GM18951 (cell line): ENCODE measurements around the gene GTF2I.
A peak's percentile ranks its signal among the peaks of the same experiment; 100 is the strongest.
"Not testable (repeated sequence)": the region's sequence is repeated elsewhere in the genome, so short reads cannot be mapped to it uniquely, and the experiment has no call there.

Experiments
- POLR2A ChIP-seq: IDR thresholded peaks from 4 replicates; pipeline ENCODE4 v1.6.1; 2011; ENCODE audit warnings: mild to moderate bottlenecking; ENCODE audit not compliant: insufficient read length, insufficient read depth; ENCODE audit errors: extremely low read depth
- in situ Hi-C: fragments of 300-500 bp; cut with MboI; formaldehyde crosslinking; loops from one replicate; pipeline ENCODE4 v1.12.0; 2022; ENCODE audit warnings: low sequenced_read_pairs, mixed read lengths, inconsistent platforms; ENCODE audit not compliant: unreplicated experiment

The GTF2I gene

GRCh38 chr7:74650055-74650454 lies 7.5 kb upstream of the GTF2I start:
- in situ Hi-C loops, result not testable (repeated sequence)
- peak; percentile 48 for TF ChIP-seq POLR2A

- in situ Hi-C loops, result not testable (repeated sequence)
These were observed 6.9 kb upstream of the GTF2I start for GRCh38 chr7:74650493-74651132.

GRCh38 chr7:74651133-74651504 lies 6.4 kb upstream of the GTF2I start:
- in situ Hi-C loops, result not testable (repeated sequence)

GRCh38 chr7:74653686-74654181 lies 3.8 kb upstream of the GTF2I start:
- in situ Hi-C loops, result no loop called here
- no peak for TF ChIP-seq POLR2A

GRCh38 chr7:74654811-74655210 lies 2.7 kb upstream of the GTF2I start:
- in situ Hi-C loops, result no loop called here
- no peak for TF ChIP-seq POLR2A

GRCh38 chr7:74655324-74655723 lies 2.2 kb upstream of the GTF2I start:
- no peak for TF ChIP-seq POLR2A
- in situ Hi-C loops, result no loop called here

GRCh38 chr7:74655768-74656440 lies 1.6 kb upstream of the GTF2I start:
- in situ Hi-C loops, result no loop called here
- no peak for TF ChIP-seq POLR2A

- in situ Hi-C loops, result no loop called here
- TF ChIP-seq POLR2A, result no peak
These were observed 1.1 kb upstream of the GTF2I start for GRCh38 chr7:74656441-74656836.

GRCh38 chr7:74656837-74657691 lies 454 bp upstream of the GTF2I start:
- in situ Hi-C loops, result no loop called here
- TF ChIP-seq POLR2A, result peak; percentile 80

GRCh38 chr7:74658178-74659004 lies 873 bp downstream of the GTF2I start:
- in situ Hi-C loops, result no loop called here

GRCh38 chr7:74660202-74660601 lies 2.7 kb downstream of the GTF2I start:
- in situ Hi-C loops, result not testable (repeated sequence)
- TF ChIP-seq POLR2A, result peak; percentile 2

More at GRCh38 chr7:74658178-74659004, 873 bp downstream of the GTF2I start:
- peak; percentile 63 for TF ChIP-seq POLR2A

GRCh38 chr7:74661836-74662794 lies 4.6 kb downstream of the GTF2I start:
- in situ Hi-C loops, result not testable (repeated sequence)
